Neural cell (in vitro differentiated cells): ENCODE measurements around the gene RAB17. TPM values are rescaled to one million over a fixed set of nuclear protein-coding genes. Genes with fewer than 3 reads are reported as not detected.

ENCODE experiments used
- H2AFZ ChIP-seq: fragments of 200-600, 300-800 bp; sonication (generic), shearing (Covaris generic); 2 replicates; pipeline ENCODE4 v1.6.0; 2014; ENCODE audit warnings: low read depth, mild to moderate bottlenecking, antibody characterized with exemption, low read length, moderate library complexity
- H3F3A ChIP-seq: fragments of 200-600 bp; shearing (Covaris generic); 2 replicates; pipeline ENCODE4 v1.6.1; 2016; ENCODE audit warnings: mild to moderate bottlenecking, moderate library complexity, mixed read lengths, antibody characterized with exemption, low read length; ENCODE audit not compliant: insufficient read depth, poor library complexity, severe bottlenecking
- H3K27ac ChIP-seq: fragments of 200-600, 300-800 bp; sonication (generic), shearing (Covaris generic); 2 replicates; pipeline ENCODE4 v1.5.1; 2014; ENCODE audit warnings: mild to moderate bottlenecking, low read length, moderate library complexity
- H3K27me3 ChIP-seq: fragments of 300-800, 200-600 bp; sonication (generic), shearing (Covaris generic); 2 replicates; pipeline ENCODE4 v1.6.0; 2014; ENCODE audit warnings: mild to moderate bottlenecking, low read depth, low read length, moderate library complexity; ENCODE audit not compliant: insufficient read depth
- H3K36me3 ChIP-seq: fragments of 300-800, 200-600 bp; sonication (generic), shearing (Covaris generic); 2 replicates; pipeline ENCODE4 v1.5.1; 2014; ENCODE audit warnings: mild to moderate bottlenecking, antibody characterized with exemption, low read length, moderate library complexity; ENCODE audit not compliant: insufficient read depth
- H3K4me2 ChIP-seq: fragments of 300-800, 200-600 bp; sonication (generic), shearing (Covaris generic); 2 replicates; pipeline ENCODE4 v1.6.0; 2014; ENCODE audit warnings: mild to moderate bottlenecking, low read length
- H3K4me3 ChIP-seq: fragments of 300-800, 200-600 bp; sonication (generic), shearing (Covaris generic); 2 replicates; pipeline ENCODE4 v1.5.1; 2014; ENCODE audit warnings: mild to moderate bottlenecking, low read length, moderate library complexity
- H3K79me2 ChIP-seq: fragments of 200-600 bp; shearing (Covaris generic); replicated peaks from 2 replicates; pipeline ENCODE4 v1.6.0; 2014; ENCODE audit warnings: mild to moderate bottlenecking, low read length, moderate library complexity; ENCODE audit not compliant: insufficient read depth
- H3K9ac ChIP-seq: fragments of 300-800, 200-600 bp; sonication (generic), shearing (Covaris generic); 2 replicates; pipeline ENCODE4 v1.6.1; 2016; ENCODE audit warnings: mild to moderate bottlenecking, low read length, mixed read lengths
- H3K9me2 ChIP-seq: fragments of 200-600 bp; shearing (Covaris generic); 2 replicates; pipeline ENCODE4 v1.6.1; 2016; ENCODE audit warnings: mild to moderate bottlenecking, low read length, mixed read lengths; ENCODE audit not compliant: insufficient read depth
- H3K9me3 ChIP-seq: fragments of 200-600, 300-800 bp; sonication (generic), shearing (Covaris generic); 2 replicates; pipeline ENCODE4 v1.6.1; 2016; ENCODE audit warnings: mild to moderate bottlenecking, mixed run types, low read length, moderate library complexity, mixed read lengths
- H4K20me1 ChIP-seq: fragments of 200-600 bp; shearing (Covaris generic); 2 replicates; pipeline ENCODE4 v1.6.1; 2016; ENCODE audit warnings: mild to moderate bottlenecking, mixed run types; ENCODE audit not compliant: insufficient read depth
- EP300 ChIP-seq: fragments of 450-650 bp; conservative IDR thresholded peaks from 2 replicates; pipeline ENCODE4 v1.6.1; 2014; ENCODE audit warnings: antibody characterized with exemption, mild to moderate bottlenecking, moderate library complexity; ENCODE audit not compliant: poor library complexity, severe bottlenecking
- MXI1 ChIP-seq: fragments of 450-650 bp; conservative IDR thresholded peaks from 2 replicates; pipeline ENCODE4 v1.6.1; 2014; ENCODE audit warnings: antibody characterized with exemption, mild to moderate bottlenecking; ENCODE audit not compliant: poor library complexity, severe bottlenecking
- POLR2AphosphoS5 ChIP-seq: IDR thresholded peaks from 2 replicates; pipeline ENCODE4 v1.6.1; 2012
- RAD21 ChIP-seq: fragments of 450-650 bp; conservative IDR thresholded peaks from 2 replicates; pipeline ENCODE4 v1.6.1; 2014; ENCODE audit warnings: antibody characterized with exemption, mild to moderate bottlenecking, moderate library complexity
- SMC3 ChIP-seq: fragments of 450-650 bp; conservative IDR thresholded peaks from 2 replicates; pipeline ENCODE4 v1.6.1; 2014; ENCODE audit warnings: antibody characterized with exemption, mild to moderate bottlenecking, moderate library complexity; ENCODE audit not compliant: poor library complexity
- TAF1 ChIP-seq: IDR thresholded peaks from 2 replicates; pipeline ENCODE4 v1.6.1; 2012; ENCODE audit warnings: low read depth
- polyA minus RNA-seq: library from RNA; depleted of rRNA, polyadenylated mRNA; stranded (reverse); fragments of >200 nt; gene quantifications from 2 replicates; pipeline ENCODE4 v1.2.3, GENCODE V29; 2014
- polyA plus RNA-seq: library from polyadenylated mRNA; depleted of rRNA; stranded (reverse); fragments of >200 nt; gene quantifications from 2 replicates; pipeline ENCODE4 v1.2.3, GENCODE V29; 2014
- TF ChIP-seq, protein P1 (sequence below): IDR thresholded peaks from 2 replicates; pipeline ENCODE4 v1.6.1; 2012; ENCODE audit warnings: borderline replicate concordance
- TF ChIP-seq, protein P2 (sequence below): fragments of 450-650 bp; IDR thresholded peaks from 2 replicates; pipeline ENCODE4 v1.5.1; 2014; ENCODE audit warnings: antibody characterized with exemption, mild to moderate bottlenecking, moderate library complexity; ENCODE audit not compliant: poor library complexity, severe bottlenecking

RAB17 gene, protein sequence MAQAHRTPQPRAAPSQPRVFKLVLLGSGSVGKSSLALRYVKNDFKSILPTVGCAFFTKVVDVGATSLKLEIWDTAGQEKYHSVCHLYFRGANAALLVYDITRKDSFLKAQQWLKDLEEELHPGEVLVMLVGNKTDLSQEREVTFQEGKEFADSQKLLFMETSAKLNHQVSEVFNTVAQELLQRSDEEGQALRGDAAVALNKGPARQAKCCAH
- polyA plus RNA-seq, result 1.1 TPM in 1 of 2 replicates, not detected in the other
- not detected in 2 replicates for polyA minus RNA-seq

DNA sequence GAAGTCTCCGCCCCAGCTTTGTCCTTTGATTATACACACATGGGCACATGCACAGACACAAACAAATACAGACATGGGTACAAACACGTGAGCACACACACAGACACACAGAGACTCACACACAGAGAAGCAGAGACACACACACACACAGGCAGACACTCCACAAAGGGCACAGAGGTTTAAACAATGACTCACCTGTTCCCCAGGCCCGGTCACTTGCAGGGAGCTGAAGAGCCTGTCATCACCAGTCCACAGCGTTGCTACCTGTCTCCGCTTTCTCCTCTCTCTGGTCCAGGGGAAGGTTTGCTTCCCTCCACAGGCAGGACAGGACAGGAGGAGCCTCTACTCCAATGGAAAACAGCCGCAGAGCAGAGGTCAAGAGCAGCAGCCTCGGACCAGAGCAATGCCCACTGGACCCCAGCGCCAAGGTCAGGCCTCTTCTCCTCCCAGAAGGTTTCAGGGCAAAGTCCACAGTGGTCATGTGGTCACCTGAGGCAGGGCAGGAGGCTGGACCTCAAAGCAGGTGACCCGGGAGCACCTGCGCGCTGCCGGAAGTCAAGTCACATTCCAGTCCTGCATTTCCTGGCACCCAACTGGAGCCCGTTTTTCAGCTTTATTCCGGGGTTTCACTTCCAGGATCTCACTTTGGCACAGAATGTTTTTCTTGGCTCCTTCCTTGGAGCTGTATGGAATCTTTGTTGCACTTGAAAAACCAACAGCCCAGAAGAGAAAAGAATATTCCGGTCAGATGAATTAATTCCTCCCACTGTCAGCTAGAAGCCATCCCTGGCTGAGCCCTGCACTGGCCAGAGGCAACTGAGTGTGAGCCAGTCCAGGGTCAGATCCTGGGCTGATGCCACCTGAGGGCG lies at the start of gene RAB17:
Gene RAB17, minus strand, starts transcription at position 463 of the 869 bp plus-strand sequence. CDS start 4,580 bp downstream, outside the sequence.
- no peaks in the 10 kb centered on the region for H3K9me2 ChIP-seq
- H3K27ac ChIP-seq, result no peak within 1 kb of the TSS
- no peaks in the 10 kb centered on the region for H4K20me1 ChIP-seq
- no peak for TF ChIP-seq SMC3
- no peaks in the 10 kb centered on the region for H3K36me3 ChIP-seq
- H3K4me3 ChIP-seq, result no peak within 1 kb of the TSS
- H3K27me3 ChIP-seq, result no peaks in the 10 kb centered on the region
- no peak within 1 kb of the TSS for H3K9ac ChIP-seq
- no peaks in the 10 kb centered on the region for H3K79me2 ChIP-seq
- no peaks in the 10 kb centered on the region for H3K9me3 ChIP-seq
- no peak within 1 kb of the TSS for H2AFZ ChIP-seq
- no peaks in the 10 kb centered on the region for H3F3A ChIP-seq
- no peak within 1 kb of the TSS for H3K4me2 ChIP-seq

DNA sequence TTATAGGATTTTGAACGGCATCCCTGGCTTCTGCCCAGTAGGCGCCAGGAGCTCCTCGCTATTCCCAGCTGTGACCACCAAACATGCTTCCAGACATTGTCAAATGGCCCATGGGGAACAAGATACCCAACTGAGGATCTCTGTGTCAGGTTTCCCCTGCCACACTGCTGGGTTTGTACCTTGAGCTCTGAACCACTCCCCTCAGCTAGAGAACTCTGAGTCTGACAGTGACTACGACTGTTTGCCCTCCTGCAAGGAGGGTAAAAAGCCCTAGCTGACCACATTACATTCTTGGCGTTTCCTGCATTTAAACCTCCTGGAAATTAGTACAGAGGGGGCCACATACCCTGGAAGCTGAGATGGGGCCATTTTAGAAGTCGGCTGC lies 49.3 kb upstream of the RAB17 start:
- Histone ChIP-seq H3K36me3 (peaks cover 4% of the 10 kb centered on the region), H3F3A (no peaks in the 10 kb centered on the region), H3K4me2 (no peak overlapping the region), H3K9me2 (no peaks in the 10 kb centered on the region), H3K4me3 (no peak overlapping the region), H3K27ac (no peak overlapping the region), H3K27me3 (no peaks in the 10 kb centered on the region), H3K9me3 (peaks cover 11% of the 10 kb centered on the region), H3K79me2 (peaks cover 28% of the 10 kb centered on the region), H3K9ac (no peak overlapping the region), H4K20me1 (no peaks in the 10 kb centered on the region), H2AFZ (no peak overlapping the region)
- TF ChIP-seq POLR2AphosphoS5, result no peak
- TF ChIP-seq TAF1, result no peak
- TF ChIP-seq EP300, result no peak
- no peak for TF ChIP-seq RAD21
- TF ChIP-seq, protein P1, sequence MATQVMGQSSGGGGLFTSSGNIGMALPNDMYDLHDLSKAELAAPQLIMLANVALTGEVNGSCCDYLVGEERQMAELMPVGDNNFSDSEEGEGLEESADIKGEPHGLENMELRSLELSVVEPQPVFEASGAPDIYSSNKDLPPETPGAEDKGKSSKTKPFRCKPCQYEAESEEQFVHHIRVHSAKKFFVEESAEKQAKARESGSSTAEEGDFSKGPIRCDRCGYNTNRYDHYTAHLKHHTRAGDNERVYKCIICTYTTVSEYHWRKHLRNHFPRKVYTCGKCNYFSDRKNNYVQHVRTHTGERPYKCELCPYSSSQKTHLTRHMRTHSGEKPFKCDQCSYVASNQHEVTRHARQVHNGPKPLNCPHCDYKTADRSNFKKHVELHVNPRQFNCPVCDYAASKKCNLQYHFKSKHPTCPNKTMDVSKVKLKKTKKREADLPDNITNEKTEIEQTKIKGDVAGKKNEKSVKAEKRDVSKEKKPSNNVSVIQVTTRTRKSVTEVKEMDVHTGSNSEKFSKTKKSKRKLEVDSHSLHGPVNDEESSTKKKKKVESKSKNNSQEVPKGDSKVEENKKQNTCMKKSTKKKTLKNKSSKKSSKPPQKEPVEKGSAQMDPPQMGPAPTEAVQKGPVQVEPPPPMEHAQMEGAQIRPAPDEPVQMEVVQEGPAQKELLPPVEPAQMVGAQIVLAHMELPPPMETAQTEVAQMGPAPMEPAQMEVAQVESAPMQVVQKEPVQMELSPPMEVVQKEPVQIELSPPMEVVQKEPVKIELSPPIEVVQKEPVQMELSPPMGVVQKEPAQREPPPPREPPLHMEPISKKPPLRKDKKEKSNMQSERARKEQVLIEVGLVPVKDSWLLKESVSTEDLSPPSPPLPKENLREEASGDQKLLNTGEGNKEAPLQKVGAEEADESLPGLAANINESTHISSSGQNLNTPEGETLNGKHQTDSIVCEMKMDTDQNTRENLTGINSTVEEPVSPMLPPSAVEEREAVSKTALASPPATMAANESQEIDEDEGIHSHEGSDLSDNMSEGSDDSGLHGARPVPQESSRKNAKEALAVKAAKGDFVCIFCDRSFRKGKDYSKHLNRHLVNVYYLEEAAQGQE, result no peak
- TF ChIP-seq, protein P2, sequence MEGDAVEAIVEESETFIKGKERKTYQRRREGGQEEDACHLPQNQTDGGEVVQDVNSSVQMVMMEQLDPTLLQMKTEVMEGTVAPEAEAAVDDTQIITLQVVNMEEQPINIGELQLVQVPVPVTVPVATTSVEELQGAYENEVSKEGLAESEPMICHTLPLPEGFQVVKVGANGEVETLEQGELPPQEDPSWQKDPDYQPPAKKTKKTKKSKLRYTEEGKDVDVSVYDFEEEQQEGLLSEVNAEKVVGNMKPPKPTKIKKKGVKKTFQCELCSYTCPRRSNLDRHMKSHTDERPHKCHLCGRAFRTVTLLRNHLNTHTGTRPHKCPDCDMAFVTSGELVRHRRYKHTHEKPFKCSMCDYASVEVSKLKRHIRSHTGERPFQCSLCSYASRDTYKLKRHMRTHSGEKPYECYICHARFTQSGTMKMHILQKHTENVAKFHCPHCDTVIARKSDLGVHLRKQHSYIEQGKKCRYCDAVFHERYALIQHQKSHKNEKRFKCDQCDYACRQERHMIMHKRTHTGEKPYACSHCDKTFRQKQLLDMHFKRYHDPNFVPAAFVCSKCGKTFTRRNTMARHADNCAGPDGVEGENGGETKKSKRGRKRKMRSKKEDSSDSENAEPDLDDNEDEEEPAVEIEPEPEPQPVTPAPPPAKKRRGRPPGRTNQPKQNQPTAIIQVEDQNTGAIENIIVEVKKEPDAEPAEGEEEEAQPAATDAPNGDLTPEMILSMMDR, result no peak
- no peak for TF ChIP-seq MXI1
- no peak for TF ChIP-seq SMC3
